DMS 273 treated with DMSO at 0.1 percent for 48 hours (cell line): ENCODE measurements around the gene CSTB.
"Not testable (repeated sequence)": the region's sequence is repeated elsewhere in the genome, so short reads cannot be mapped to it uniquely, and the experiment has no call there.

Experiments
- DNase-seq: peaks from one replicate; lab custom pipeline; 2025; lab: John Stamatoyannopoulos, UW

The CSTB gene

GRCh38 chr21:43775795-43776430 lies at the start of gene CSTB:
TSS of gene CSTB (minus strand) at chr21:43776308. CDS start at chr21:43776269, 39 bp downstream.
- DNase-seq, result no peak

- DNase-seq, result no peak
These were observed 49.3 kb upstream of the CSTB start for GRCh38 chr21:43825242-43825935.

- DNase-seq, result no peak
These were observed 48.5 kb upstream of the CSTB start for GRCh38 chr21:43824333-43825241.

DNA sequence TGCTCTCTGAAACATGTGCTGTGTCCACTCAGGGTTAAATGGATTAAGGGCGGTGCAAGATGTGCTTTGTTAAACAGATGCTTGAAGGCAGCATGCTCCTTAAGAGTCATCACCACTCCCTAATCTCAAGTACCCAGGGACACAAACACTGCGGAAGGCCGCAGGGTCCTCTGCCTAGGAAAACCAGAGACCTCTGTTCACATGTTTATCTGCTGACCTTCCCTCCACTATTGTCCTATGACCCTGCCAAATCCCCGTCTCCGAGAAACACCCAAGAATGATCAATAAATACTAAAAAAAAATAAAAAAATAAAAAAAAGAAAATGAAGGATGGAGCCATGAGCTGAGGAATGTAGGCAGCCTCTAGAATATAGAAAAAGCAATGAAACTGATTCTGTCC lies 46.6 kb upstream of the CSTB start:
- DNase-seq, result not testable (repeated sequence)

- not testable (repeated sequence) for DNase-seq
These were observed 46.1 kb upstream of the CSTB start for GRCh38 chr21:43822166-43822565.

DNA sequence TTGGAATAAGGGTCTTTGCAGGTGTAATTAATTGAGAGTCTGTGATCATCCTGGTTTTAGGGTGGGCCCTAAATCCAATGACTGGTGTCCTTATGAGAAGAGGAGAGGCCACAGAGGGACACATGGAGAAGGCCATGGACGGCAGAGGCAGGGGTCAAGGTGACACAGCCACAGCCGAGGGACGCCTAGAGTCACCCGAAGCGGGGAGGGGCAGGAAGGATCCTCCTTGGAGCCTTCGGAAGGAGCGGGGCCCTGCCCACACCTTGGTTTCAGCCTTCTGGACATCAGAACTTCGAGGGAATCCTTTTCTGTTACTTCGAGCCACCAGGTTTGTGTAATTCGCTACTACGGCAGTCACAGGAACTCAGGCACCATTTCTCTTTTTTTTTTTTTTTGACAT lies 44.4 kb upstream of the CSTB start:
- DNase-seq, result no peak

DNA sequence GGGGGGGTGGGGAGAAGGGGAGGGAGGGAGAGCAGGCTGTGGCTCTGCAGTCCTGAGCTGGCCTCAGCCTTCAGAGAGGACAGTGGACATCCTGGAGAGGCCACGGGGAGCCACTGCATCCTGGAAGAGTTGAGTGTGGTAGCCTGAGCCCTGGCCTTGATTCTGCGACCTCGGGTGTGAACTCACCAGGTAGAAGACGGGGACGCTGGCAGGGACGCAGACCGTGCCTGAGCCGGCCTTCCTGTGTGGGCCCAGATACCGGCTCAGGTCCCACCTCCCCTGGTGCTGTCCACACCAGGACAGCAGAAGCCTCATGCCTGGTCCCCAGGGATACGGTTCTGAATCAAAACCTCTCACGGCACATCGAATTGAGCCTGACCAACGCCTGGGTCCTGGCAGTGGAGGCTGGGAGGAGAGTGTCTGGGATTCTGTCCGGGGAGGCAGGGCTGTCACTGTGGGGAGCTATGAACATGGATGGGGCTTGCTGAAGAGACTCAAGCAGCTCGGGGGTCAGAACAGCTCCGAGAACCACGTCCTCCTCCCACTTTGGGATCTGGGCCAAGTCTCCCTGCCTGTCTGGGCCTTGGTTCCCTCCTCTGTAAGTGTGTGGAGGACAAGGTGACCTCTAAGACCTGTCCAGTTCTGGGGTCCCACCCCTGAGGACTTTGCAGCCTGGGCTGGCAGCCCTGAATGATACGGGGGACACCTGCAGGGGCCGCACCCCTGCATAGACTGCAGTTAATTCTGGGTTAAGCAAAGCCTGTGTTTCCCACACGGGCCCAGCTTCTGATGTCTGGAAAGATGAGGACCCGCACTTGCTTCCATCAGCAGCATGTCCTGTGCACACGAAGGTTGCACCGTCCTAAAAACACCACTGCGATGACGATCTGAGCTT lies 43.6 kb upstream of the CSTB start:
- no peak for DNase-seq

GRCh38 chr21:43818685-43819084 lies 42.6 kb upstream of the CSTB start:
- DNase-seq, result no peak

DNA sequence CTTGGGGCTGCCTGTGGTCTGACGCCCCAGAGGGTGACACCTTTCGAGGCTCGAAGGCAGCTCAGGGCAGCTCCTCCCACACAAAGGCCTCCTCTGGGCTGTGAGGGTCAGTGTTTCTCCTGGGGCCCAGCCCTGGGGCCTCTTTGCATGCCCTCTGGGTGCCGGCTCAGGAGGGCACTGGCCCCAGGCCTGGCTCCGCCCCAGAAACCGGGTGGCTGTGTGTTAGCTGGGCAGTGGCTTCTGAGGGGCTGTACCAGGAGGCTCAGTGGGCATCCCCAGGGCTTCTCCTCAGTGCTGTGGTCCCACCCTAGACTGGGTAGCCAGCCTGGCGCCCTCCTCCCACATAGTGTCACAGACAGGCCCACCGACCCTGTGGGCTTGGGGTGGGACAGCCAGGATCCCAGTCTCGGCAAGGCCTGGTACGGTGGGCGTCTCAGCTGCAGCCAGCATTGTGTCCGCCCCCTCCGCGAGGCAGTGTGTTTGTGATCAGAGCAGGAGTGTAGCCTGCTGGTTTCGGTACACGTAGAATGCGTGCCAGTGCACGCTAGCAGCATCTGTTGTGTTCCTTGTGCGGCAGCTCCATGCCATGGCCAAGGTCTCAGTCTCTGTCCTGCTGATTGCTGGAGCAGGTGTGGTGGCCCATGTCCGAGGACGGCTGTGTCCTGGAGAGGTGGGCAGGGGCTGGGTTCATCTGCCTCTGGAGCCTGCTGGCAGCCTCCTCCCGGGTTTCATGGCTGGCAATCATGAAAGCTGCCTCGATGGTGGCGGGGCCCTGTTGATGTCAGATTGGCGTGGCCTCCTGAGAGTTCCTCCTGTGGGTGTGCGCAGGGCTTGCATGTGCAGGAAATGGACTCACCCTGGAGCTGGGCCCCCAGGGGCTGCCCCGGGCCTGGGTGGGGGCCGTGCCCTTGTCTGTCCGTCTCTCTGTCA lies 41.3 kb upstream of the CSTB start:
- no peak for DNase-seq

DNA sequence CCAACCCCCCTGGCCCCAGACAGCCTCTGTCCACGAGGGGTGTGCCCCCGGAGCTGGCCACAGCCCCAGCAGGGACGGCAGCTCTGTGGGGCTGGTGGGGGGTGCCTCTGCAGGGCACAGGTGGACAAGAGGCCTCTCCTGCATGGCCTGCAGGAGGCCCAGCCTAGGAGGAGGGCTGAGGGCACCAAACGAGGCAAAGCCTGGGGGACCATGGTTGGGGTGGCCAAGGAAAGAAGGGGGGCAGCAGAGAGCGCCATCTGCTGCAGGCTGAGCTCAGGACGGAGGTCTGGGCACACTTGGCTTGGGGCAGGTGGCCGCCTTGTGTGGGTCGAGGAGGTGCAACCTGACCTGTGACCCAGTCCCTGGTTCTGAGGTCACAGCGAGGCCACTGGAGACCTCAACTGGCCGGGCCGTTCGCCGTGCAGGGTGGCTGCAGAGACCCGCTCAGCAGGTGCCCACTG lies 40.5 kb upstream of the CSTB start:
- no peak for DNase-seq

DNA sequence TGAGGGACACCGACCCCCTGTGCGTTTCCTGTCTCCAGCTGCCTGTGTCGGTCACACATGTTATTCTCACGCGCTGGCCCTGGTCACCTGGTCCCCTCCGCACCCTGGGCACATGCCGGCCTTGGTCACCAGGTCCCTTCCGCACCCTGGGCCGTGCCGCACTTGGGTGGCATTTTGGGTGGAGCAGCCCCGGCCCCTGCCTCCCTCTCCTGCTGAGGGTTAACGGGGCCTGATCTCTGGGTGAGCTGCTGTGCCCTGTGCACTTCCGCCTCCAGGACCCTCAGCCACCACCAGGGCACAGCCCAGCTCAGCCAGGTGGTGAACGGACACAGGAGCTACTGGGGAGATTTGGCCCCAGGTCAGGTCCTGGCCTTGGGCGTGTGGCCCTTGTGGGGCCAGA lies 39.9 kb upstream of the CSTB start:
- no peak for DNase-seq

- DNase-seq, result no peak
These were observed 39.1 kb upstream of the CSTB start for GRCh38 chr21:43815107-43815613.

DNA sequence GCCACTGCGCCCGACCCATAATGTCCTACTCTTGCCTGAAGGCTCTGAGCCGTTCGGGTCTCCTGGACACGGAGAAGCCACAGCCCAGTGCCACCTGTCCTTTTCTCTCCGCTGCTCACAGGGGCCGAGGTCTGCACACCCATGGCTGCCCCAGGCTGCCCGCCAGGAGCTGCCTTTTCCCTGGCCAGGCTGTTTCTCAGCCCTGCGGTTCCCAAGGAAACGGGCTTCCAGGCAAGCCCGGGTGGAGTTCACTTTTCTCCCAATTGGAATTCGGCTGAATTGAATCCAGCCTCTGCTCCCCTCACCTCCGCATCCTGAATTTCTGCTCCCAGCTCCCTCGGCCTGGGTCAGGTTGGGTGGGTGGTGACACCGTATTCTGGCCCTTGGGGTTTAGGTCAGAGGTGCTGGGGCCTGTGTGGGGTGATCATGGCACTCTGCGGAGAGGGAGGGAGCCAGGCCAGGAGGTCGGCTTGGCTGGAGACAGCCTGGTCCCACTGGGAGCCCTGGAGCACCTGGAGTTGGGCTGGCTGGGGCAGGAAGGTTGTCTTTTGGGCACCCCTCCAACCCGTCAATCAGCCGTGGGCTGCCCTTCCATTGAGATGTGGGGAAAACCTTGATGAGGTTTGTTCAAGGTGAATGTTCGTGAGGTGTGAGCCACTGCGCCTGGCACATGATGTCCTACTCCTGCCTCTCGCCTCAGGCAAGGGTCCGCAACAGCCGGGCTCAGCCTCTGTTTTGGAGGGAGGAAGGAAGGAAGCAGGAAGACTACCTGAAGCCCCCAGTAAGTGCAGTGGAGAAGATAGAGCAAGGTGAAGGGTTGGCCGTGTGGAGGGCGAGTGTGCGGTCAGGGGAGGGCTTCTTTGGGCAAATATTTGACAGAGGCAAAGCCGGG lies 38.4 kb upstream of the CSTB start:
- DNase-seq, result peak; percentile 31

DNA sequence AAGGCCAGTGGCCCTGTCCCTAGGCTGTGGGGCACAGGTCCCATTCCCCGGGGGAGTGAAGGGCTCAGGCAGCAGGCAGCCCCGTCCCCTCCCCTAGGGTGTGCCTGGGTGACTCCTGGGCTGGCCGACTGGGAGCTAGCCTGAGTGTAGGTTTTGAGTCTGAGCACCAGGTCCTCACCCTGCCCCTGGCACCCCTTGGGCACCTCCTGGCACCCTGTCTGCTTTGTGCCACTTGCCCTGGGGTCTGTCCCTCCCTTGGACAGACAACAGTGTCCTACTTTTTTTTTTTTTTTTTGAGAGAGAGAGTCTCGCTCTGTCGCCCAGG lies 37.5 kb upstream of the CSTB start:
- DNase-seq, result no peak

- no peak for DNase-seq
These were observed 37.0 kb upstream of the CSTB start for GRCh38 chr21:43812957-43813655.

GRCh38 chr21:43812139-43812821 lies 36.2 kb upstream of the CSTB start:
- DNase-seq, result peak; percentile 58

DNA sequence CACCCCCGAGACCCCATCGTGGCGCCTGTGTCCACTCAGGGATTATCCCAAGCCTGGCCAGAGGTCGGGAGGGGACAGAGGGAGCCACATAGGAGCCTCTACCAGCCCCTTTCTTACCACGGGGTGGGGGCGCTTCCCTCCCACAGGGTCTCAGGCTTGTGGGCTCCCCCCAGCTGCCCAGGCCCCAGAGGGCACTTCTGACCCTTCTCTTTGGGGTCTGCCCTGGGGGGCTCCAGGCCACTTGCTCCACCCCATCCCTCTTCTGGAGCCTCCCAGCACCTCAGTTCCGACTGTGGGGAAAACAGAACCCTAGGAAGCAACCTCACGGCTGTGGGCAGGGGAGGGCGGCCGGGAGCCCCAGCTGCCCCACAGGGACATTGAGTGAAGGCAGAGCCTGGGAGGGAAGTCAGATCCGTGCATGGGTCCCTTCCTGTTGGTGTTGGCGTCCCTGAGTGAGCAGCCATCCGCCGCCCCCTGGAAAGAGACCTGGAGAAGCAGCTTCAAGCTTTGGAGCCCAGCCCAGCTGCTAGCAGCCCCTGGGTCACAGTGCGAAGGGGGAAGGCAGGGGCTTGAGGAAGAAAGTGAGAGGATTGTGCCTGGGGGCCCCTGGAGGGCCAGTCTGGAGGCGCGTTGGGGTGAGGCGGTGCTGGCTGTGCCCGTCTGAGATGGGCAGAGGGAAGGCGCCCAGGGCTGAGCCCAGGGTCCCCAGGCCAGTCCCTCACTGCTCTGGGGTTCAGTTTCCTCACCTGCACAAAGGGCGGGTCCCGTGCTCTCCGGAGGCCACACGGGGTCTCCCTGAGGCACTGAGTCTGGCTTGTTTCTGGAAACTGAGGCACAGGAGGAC lies 35.4 kb upstream of the CSTB start:
- no peak for DNase-seq
